Gastrocnemius medialis (tissue), 4 donors: ENCODE measurements around the gene GALNT7.

Experiments
- POLR2A ChIP-seq, 2 donors: fragments of 450-650 bp; IDR thresholded peaks; one replicate each; pipeline ENCODE4 v1.6.1; 2017; ENCODE audit warnings: antibody characterized with exemption in 2 of 2, mild to moderate bottlenecking in 2 of 2, moderate library complexity in 2 of 2
- TF ChIP-seq, protein P1 (sequence below), 5 experiments: fragments of 450-650 bp in 3 of 5; fragments of 200-600 bp in 2 of 5; sonication (generic) in 2 of 5; IDR thresholded peaks in 4 of 5; conservative IDR thresholded peaks in 1 of 5; 1 replicate in 4 of 5; 2 replicates in 1 of 5; pipeline ENCODE4 v1.5.1; 2016 to 2019; ENCODE audit warnings: antibody characterized with exemption in 5 of 5, mild to moderate bottlenecking in 3 of 5, moderate library complexity in 3 of 5

GRCh38 chr4:173217727-173218126 lies 49.1 kb downstream of the GALNT7 start:
- TF ChIP-seq, protein P1, sequence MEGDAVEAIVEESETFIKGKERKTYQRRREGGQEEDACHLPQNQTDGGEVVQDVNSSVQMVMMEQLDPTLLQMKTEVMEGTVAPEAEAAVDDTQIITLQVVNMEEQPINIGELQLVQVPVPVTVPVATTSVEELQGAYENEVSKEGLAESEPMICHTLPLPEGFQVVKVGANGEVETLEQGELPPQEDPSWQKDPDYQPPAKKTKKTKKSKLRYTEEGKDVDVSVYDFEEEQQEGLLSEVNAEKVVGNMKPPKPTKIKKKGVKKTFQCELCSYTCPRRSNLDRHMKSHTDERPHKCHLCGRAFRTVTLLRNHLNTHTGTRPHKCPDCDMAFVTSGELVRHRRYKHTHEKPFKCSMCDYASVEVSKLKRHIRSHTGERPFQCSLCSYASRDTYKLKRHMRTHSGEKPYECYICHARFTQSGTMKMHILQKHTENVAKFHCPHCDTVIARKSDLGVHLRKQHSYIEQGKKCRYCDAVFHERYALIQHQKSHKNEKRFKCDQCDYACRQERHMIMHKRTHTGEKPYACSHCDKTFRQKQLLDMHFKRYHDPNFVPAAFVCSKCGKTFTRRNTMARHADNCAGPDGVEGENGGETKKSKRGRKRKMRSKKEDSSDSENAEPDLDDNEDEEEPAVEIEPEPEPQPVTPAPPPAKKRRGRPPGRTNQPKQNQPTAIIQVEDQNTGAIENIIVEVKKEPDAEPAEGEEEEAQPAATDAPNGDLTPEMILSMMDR (IDR thresholded peaks at IDR 0.05 in 4 of 5, conservative IDR thresholded peaks at IDR 0.05 in 1 of 5) = no peak
- no peak for TF ChIP-seq POLR2A (IDR thresholded peaks at IDR 0.05)
